Astrocyte of the spinal cord (primary cell): ENCODE data around the gene TNS1.

Experiments
- DNase-seq: peaks from one replicate; pipeline ENCODE4 v3.0.0; 2011; ENCODE audit warnings: low read depth, low spot score
- H3K4me3 ChIP-seq: 2 replicates; pipeline ENCODE4 v1.5.1; 2011; ENCODE audit warnings: low read depth, mild to moderate bottlenecking, low read length, moderate library complexity
- in situ Hi-C: cut with HindIII; loops from 2 replicates; pipeline ENCODE4 v1.10.0; 2017; ENCODE audit warnings: low sequenced_read_pairs
- TF ChIP-seq, protein P1 (sequence below): IDR thresholded peaks from 2 replicates; pipeline ENCODE4 v1.5.1; 2012; ENCODE audit warnings: low read depth, mild to moderate bottlenecking, low read length, inconsistent platforms

The TNS1 gene

DNA sequence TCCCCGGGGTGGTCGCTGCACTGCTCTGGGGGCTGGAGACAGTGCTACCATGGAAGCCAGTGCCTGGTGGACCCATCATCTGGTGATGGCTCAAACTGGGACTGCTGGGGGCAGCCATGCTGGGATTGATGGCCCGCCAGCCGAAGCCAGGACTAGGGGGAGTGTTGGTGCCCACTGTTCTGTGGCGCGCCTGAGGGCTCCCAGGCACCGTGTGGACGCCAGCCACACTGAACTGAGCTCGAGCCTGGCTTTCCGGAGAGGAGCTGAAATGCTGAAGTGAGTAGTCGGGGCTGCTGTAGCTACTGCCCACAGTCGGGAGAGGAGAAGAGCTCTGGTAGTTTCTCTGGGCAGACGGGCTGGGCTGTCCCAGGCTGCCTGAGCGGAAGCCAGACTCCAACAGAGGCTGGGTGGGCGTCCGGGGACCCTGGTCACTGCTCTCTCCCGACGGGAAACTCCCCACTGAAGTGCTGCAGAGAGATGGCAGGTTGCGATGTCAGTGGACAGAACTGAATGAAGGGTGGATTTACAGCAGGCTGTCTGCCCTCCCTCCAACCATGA is 184.4 kb downstream of the TNS1 start:
- H3K4me3 ChIP-seq, result no peak overlapping the region
- no peak for DNase-seq
- in situ Hi-C loops, result no loop called here
- TF ChIP-seq, protein P1, sequence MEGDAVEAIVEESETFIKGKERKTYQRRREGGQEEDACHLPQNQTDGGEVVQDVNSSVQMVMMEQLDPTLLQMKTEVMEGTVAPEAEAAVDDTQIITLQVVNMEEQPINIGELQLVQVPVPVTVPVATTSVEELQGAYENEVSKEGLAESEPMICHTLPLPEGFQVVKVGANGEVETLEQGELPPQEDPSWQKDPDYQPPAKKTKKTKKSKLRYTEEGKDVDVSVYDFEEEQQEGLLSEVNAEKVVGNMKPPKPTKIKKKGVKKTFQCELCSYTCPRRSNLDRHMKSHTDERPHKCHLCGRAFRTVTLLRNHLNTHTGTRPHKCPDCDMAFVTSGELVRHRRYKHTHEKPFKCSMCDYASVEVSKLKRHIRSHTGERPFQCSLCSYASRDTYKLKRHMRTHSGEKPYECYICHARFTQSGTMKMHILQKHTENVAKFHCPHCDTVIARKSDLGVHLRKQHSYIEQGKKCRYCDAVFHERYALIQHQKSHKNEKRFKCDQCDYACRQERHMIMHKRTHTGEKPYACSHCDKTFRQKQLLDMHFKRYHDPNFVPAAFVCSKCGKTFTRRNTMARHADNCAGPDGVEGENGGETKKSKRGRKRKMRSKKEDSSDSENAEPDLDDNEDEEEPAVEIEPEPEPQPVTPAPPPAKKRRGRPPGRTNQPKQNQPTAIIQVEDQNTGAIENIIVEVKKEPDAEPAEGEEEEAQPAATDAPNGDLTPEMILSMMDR, result no peak

DNA sequence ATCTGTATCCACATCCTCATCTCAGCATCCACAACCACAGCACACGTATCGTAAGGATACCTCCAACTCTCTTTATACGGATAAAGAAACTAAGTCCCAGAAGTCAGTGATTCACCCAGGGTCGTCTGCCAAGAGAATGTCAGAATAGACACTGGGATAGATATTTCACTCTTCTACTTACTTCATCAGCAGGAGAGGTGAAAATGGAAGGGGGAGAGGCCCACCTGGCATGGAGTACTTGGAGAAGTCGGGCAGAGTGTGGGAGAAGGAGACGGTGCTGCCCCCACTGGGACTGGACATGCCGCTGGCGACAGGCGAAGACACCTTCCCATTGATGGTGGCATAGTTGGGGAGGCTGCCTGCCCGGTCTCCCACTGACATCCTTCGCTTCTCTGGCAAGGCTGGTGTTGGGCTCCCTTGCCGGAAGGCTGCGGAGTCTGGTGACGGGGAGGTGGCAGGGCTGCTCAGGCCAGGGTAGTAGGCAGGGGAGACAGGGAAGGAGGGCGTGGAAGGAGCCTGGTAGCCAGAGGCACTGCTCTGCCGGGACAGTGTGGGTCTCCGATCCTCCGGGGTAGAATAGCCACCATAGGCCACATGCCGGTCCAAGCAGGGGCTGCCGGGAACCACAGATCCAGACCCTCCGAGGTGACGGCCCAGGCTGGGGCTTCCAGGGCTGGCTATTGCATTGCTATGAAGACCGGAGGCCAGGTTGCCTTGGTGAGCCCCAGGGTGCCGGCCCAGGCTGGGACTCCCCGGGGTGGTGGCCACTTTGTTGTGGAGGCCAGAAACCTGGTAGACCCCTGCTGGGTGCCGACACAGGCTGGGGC is 185.1 kb downstream of the TNS1 start:
- in situ Hi-C loops, result no loop called here
- H3K4me3 ChIP-seq, result no peak overlapping the region
- no peak for DNase-seq
- TF ChIP-seq, protein P1, result no peak

DNA sequence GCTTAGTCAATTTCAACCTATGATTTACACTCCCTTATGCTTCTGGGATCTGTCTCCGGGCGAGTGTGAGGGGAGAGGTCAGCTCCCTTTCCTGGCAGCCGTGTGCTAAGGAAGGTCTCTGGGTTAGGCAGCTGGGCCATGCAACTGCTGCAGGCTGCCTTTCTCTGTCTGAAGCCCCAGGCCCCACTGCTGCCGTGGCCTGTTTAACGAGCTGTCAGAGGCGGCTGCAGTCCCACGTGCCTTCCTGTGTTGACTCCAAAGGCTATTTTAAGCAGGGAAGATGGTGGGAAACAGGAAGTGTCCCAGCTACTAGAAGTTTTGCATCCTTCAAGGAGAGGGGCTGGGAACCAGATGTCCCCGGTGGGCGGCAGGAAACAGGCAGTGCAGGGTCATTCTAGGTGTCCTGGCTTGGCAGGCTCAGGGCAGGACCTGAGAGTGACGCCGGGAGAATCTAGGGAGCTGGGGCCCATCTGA is 186.4 kb downstream of the TNS1 start:
- DNase-seq, result no peak
- TF ChIP-seq, protein P1, result no peak
- in situ Hi-C loops, result no loop called here
- H3K4me3 ChIP-seq, result no peak overlapping the region

DNA sequence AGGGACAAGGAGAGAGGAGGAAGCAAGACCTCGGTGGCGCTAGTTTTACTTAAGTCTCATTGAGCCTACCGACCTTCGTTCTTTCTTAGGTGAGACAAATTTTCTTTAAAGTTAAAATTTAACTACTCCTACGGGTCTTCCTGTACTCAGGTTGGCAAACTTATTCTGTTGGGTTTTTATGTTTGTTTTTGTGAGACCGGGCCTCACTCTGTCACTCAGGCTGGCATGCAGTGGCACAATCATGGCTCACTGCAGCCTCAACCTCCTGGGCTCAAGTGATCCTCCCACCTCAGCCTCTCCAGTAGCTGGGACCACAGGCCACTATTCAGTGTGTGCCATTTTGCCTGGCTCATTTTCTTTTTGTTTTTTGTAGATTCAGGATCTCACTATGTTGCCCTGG is 189.0 kb downstream of the TNS1 start:
- in situ Hi-C loops, result no loop called here
- DNase-seq, result no peak
- TF ChIP-seq, protein P1, result no peak
- H3K4me3 ChIP-seq, result no peak overlapping the region

DNA sequence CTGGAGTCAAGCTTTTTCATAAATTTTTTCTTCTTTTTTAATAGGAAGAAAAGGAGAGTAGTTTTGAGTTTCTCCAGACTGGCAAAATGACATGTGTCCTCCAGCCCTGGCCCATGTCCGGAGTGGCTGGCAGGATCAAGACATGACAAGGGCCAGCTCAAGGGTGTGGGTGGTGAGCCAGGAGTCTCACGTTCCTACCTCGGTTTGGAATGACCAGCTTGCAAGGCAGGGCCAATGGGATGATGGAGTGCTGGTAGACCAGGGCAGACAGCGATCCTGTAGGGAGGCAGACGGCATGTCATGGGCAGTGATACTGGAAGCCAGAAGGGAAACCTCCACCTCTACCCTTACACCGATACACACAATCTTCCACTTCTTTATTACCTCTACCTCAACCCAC is 190.6 kb downstream of the TNS1 start:
- no peak overlapping the region for H3K4me3 ChIP-seq
- TF ChIP-seq, protein P1, result no peak
- in situ Hi-C loops, result no loop called here
- DNase-seq, result no peak

DNA sequence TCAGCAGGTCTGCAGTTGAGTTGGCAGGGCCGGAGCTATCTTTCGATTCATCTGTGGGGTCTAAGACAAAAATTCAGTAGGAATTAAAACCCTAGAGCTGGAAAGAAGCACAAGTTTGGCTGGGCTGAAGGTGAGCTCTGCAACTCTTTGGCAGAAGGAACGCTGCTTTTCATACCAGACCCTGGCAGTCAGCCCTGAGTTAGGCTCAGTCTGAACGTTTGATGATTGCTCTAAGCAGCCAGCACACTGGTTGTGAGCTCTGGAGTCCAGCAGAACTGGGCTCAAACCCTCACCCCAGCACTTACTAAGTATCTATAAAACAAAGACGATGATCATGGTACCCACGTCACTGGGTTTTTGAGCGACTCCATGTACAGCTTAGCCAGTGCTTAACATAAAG is 192.5 kb downstream of the TNS1 start:
- TF ChIP-seq, protein P1, result no peak
- in situ Hi-C loops, result no loop called here
- DNase-seq, result no peak
- no peak overlapping the region for H3K4me3 ChIP-seq
